ENCODE data around the gene COL8A1. TPM values are rescaled to one million over a fixed set of nuclear protein-coding genes. Genes with fewer than 3 reads are reported as not detected.
"Not testable (repeated sequence)": the region's sequence is repeated elsewhere in the genome, so short reads cannot be mapped to it uniquely, and the experiment has no call there.

COL8A1 gene
- total RNA-seq, 2 donors from 2014 or later: 8.0 to 8.1 TPM

GRCh38 chr3:99836681-99837080 lies 198.3 kb downstream of the COL8A1 start:
- Histone ChIP-seq H3K4me1 (replicated peaks) (no peaks in the 10 kb centered on the region), H3K9me3 (no peaks in the 10 kb centered on the region), H3K27ac (no peak overlapping the region), H3K36me3 (no peaks in the 10 kb centered on the region), H3K27me3 (replicated peaks; ENCODE audit: insufficient read depth) (no peaks in the 10 kb centered on the region), H3K4me3 (no peak overlapping the region)
- intact Hi-C loops (cut with DNase I): no loop called here
- DNase-seq (ENCODE audit: low spot score): no peak
- whole genome bisulfite sequencing: 38% methylated on average over 3 of the region's 3 CpGs
- TF ChIP-seq POLR2AphosphoS5 (IDR thresholded peaks at IDR 0.05) (no peak), POLR2A (IDR thresholded peaks at IDR 0.05) (no peak), CTCF (IDR thresholded peaks at IDR 0.05) (no peak)

GRCh38 chr3:99837715-99838114 lies 199.3 kb downstream of the COL8A1 start:
- TF ChIP-seq POLR2A (IDR thresholded peaks at IDR 0.05) (no peak), CTCF (IDR thresholded peaks at IDR 0.05) (no peak), POLR2AphosphoS5 (IDR thresholded peaks at IDR 0.05) (no peak)
- Histone ChIP-seq H3K27me3 (replicated peaks; ENCODE audit: insufficient read depth) (no peaks in the 10 kb centered on the region), H3K36me3 (no peaks in the 10 kb centered on the region), H3K9me3 (no peaks in the 10 kb centered on the region), H3K27ac (no peak overlapping the region), H3K4me1 (replicated peaks) (no peaks in the 10 kb centered on the region), H3K4me3 (no peak overlapping the region)
- 100% methylated on average over 1 of the region's 1 CpG for WGBS
- intact Hi-C loops (cut with DNase I): no loop called here
- DNase-seq (ENCODE audit: low spot score): no peak

- Histone ChIP-seq H3K4me1 (replicated peaks) (no peaks in the 10 kb centered on the region), H3K36me3 (no peaks in the 10 kb centered on the region), H3K27ac (no peak overlapping the region), H3K27me3 (replicated peaks; ENCODE audit: insufficient read depth) (no peaks in the 10 kb centered on the region), H3K9me3 (no peaks in the 10 kb centered on the region), H3K4me3 (no peak overlapping the region)
- intact Hi-C loops (cut with DNase I): no loop called here
- no peak for DNase-seq (ENCODE audit: low spot score)
- TF ChIP-seq POLR2A (IDR thresholded peaks at IDR 0.05): no peak
- no peak for TF ChIP-seq CTCF (IDR thresholded peaks at IDR 0.05)
- TF ChIP-seq POLR2AphosphoS5 (IDR thresholded peaks at IDR 0.05): no peak
Measured at GRCh38 chr3:99838755-99839154, 200.4 kb downstream of the COL8A1 start.

DNA sequence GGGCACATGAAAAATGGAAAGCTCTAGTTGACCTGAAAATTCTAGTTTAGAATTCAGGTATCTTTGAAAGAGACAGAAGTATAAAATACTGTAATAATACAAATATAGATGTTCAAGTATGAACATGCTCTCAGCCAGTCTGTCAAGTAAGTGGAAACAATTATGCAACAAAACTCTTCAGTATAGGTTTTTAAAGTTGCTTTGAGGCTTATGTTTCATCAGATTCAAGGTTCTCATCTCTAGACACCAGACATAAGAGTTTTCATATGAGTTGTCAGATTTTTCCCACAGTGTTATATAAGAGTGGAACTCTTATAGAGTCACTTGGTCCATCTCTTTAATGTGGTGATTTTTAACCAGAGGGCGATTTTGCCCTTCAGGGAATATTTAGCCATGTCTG lies 201.2 kb downstream of the COL8A1 start:
- intact Hi-C loops (cut with DNase I): loop anchor here (5.0 to 10.0 kb wide), 2 partner anchors 205 to 228 kb away; no protein-coding TSS in a partner anchor
- Histone ChIP-seq H3K9me3 (no peaks in the 10 kb centered on the region), H3K36me3 (no peaks in the 10 kb centered on the region), H3K27ac (no peak overlapping the region), H3K4me3 (no peak overlapping the region), H3K4me1 (replicated peaks) (no peaks in the 10 kb centered on the region), H3K27me3 (replicated peaks; ENCODE audit: insufficient read depth) (no peaks in the 10 kb centered on the region)
- no peak for DNase-seq (ENCODE audit: low spot score)
- TF ChIP-seq POLR2A (IDR thresholded peaks at IDR 0.05): no peak
- TF ChIP-seq CTCF (IDR thresholded peaks at IDR 0.05): no peak
- TF ChIP-seq POLR2AphosphoS5 (IDR thresholded peaks at IDR 0.05): no peak
- 90% methylated on average over 1 of the region's 1 CpG for WGBS

DNA sequence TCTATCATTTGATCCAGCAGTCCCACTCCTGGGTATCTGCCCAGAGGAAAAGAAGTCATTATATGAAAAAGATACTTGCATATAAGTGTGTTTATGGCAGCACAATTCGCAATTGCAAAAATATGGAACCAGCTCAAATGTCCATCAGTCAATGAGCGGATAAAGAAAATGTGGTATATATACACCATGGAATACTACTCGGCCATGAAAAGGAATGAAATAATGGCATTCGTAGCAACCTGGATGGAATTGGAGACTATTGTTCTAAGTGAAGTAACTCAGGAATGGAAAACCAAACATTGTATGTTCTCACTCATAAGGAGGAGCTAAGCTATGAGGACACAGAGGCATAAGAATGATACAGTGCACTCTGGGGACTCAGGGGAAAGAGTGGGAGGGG lies 203.6 kb downstream of the COL8A1 start:
- DNase-seq (ENCODE audit: low spot score); H3K4me3 ChIP-seq; H3K36me3 ChIP-seq; H3K27me3 ChIP-seq (replicated peaks; ENCODE audit: insufficient read depth); H3K27ac ChIP-seq; H3K9me3 ChIP-seq; H3K4me1 ChIP-seq (replicated peaks): not testable (repeated sequence)
- intact Hi-C loops (cut with DNase I): loop anchor here (2.0 to 10.0 kb wide), 3 partner anchors 203 to 413 kb away; no protein-coding TSS in a partner anchor
- 97% methylated on average over 4 of the region's 4 CpGs for WGBS

Data from prostate gland (tissue), 2 donors.